IPS-20b (cell line): ENCODE data around the gene TBL1Y.

Experiments
- H3K27ac ChIP-seq: one replicate; pipeline ENCODE4 v1.5.1; 2013; ENCODE audit warnings: low read length
- H3K27me3 ChIP-seq: 2 replicates; pipeline ENCODE4 v1.6.1; 2013; ENCODE audit warnings: mild to moderate bottlenecking, low read length, inconsistent platforms; ENCODE audit not compliant: insufficient read depth
- H3K36me3 ChIP-seq: 2 replicates; pipeline ENCODE4 v1.6.1; 2013; ENCODE audit warnings: low read depth, mild to moderate bottlenecking, inconsistent platforms, low read length, moderate library complexity; ENCODE audit not compliant: insufficient read depth
- H3K4me1 ChIP-seq: 2 replicates; pipeline ENCODE4 v1.6.1; 2013; ENCODE audit warnings: mild to moderate bottlenecking, control low read depth, inconsistent platforms, low read length, moderate library complexity; ENCODE audit not compliant: insufficient read depth
- H3K4me3 ChIP-seq: 2 replicates; pipeline ENCODE4 v1.5.1; 2013; ENCODE audit warnings: mild to moderate bottlenecking, low read length, inconsistent platforms
- H3K9ac ChIP-seq: 2 replicates; pipeline ENCODE4 v1.6.1; 2013; ENCODE audit warnings: low read depth, mild to moderate bottlenecking, inconsistent platforms, low read length, moderate library complexity
- H3K9me3 ChIP-seq: 2 replicates; pipeline ENCODE4 v1.6.1; 2013; ENCODE audit warnings: mild to moderate bottlenecking, low read depth, low read length, inconsistent platforms; ENCODE audit not compliant: insufficient read depth

Gene TBL1Y

DNA sequence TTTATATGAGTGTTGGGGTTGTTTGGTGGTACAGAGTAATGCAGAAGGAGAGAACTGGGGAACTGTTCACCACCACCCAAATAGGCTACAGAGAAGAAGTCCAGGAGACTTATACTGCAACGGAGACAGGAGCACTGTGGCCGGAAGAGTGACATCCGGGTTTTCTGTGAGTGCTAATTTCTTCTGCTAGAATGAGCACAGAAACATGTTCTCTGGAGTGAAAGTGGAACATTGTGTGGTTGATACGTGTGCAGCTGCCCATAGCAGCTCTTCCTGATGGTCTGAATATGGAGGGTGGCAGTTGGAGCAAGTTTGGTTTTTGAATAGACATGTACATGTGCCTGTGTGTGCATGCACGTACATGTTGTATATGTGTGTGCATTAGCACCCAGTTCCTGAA is 67.3 kb downstream of the TBL1Y start:
- no peak overlapping the region for H3K9ac ChIP-seq

DNA sequence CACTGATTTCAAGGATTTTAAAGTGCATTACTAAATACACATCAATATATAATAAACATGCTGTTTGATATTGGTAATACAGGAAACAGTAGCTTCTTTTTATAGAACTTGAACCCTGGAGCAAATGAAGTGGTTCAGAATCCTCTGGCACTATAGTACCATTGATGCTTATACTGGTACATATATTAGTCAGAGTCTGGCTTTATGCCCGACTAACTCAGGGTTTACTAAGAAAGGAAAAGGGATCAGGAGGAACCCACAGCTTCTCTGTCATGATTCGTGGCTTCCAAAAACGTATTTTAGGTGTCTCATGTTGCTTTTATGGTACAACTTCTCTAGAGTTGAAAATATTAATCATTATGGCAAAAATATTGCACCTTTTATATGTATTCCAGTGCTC is 72.7 kb downstream of the TBL1Y start:
- H3K27ac ChIP-seq = no peak overlapping the region
- no peaks in the 10 kb centered on the region for H3K4me1 ChIP-seq
- no peaks in the 10 kb centered on the region for H3K36me3 ChIP-seq
- no peaks in the 10 kb centered on the region for H3K9me3 ChIP-seq
- no peaks in the 10 kb centered on the region for H3K27me3 ChIP-seq
- H3K9ac ChIP-seq = no peak overlapping the region
- no peak overlapping the region for H3K4me3 ChIP-seq

More for the DNA sequence above, 67.3 kb downstream of the TBL1Y start:
- Histone ChIP-seq H3K27me3 (no peaks in the 10 kb centered on the region), H3K36me3 (no peaks in the 10 kb centered on the region), H3K4me3 (no peak overlapping the region), H3K4me1 (no peaks in the 10 kb centered on the region), H3K9me3 (no peaks in the 10 kb centered on the region), H3K27ac (no peak overlapping the region)

DNA sequence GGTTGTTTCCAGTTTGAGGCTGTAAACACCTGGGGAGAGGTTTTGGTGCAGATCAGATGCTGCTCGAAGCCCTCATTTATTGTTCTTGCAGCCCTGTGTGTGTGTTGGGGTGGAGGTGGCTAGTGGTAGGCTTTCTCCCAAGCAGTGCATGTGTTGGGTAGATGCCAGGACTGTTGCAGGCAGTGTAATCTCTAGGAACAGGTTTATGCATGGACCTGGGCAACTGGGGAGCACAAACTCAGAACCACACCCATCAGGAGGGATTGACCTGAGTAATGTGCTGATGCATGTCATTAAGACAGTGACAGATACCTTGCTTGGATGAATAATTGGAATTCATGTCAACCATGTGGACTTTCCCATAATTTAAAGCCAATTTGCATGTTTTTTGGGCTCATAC is 77.3 kb downstream of the TBL1Y start:
- Histone ChIP-seq H3K4me1 (no peaks in the 10 kb centered on the region), H3K27me3 (no peaks in the 10 kb centered on the region), H3K27ac (no peak overlapping the region), H3K9me3 (no peaks in the 10 kb centered on the region), H3K9ac (no peak overlapping the region), H3K36me3 (no peaks in the 10 kb centered on the region), H3K4me3 (no peak overlapping the region)

GRCh38 chrY:6989886-6990620 is 79.6 kb downstream of the TBL1Y start:
- Histone ChIP-seq H3K27me3 (no peaks in the 10 kb centered on the region), H3K4me3 (no peak overlapping the region), H3K27ac (no peak overlapping the region), H3K36me3 (no peaks in the 10 kb centered on the region), H3K9me3 (no peaks in the 10 kb centered on the region), H3K9ac (no peak overlapping the region), H3K4me1 (no peaks in the 10 kb centered on the region)

- no peaks in the 10 kb centered on the region for H3K9me3 ChIP-seq
- no peaks in the 10 kb centered on the region for H3K4me1 ChIP-seq
- no peak overlapping the region for H3K27ac ChIP-seq
- H3K9ac ChIP-seq = no peak overlapping the region
- no peak overlapping the region for H3K4me3 ChIP-seq
- no peaks in the 10 kb centered on the region for H3K36me3 ChIP-seq
- no peaks in the 10 kb centered on the region for H3K27me3 ChIP-seq
These were observed 81.5 kb downstream of the TBL1Y start for GRCh38 chrY:6992041-6992440.

GRCh38 chrY:6995987-6996386 is 85.5 kb downstream of the TBL1Y start:
- Histone ChIP-seq H3K4me1 (no peaks in the 10 kb centered on the region), H3K9me3 (no peaks in the 10 kb centered on the region), H3K27ac (no peak overlapping the region), H3K4me3 (no peak overlapping the region), H3K27me3 (no peaks in the 10 kb centered on the region), H3K36me3 (no peaks in the 10 kb centered on the region), H3K9ac (no peak overlapping the region)

DNA sequence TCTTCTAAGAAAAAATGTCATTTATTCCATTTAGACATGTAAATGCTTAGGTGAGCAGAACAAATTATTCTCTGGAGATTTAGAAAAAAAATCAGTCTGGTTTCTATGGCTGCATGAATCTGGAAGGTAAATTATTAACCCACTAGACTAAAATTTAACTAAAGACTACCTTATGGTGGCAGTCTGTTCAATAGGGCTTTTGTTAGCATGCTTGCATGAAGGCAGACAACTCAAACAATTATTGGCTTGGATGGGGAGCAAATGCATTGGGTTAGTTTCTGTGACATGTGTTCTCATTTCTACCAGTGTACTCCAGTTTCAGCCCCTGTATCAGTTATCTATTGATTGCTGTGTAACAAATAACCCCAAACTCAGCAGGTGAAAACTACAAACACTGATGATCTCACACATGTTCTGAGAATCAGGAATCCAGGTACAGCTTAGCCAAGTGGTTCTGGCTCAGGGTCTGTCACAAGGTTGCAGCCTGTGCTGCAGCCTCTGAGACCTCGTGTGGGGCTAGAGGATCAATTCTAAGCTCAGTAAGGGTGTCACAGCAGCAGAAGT is 87.1 kb downstream of the TBL1Y start:
- Histone ChIP-seq H3K27ac (no peak overlapping the region), H3K9me3 (no peaks in the 10 kb centered on the region), H3K4me3 (no peak overlapping the region), H3K36me3 (no peaks in the 10 kb centered on the region), H3K27me3 (no peaks in the 10 kb centered on the region), H3K4me1 (no peaks in the 10 kb centered on the region), H3K9ac (no peak overlapping the region)

DNA sequence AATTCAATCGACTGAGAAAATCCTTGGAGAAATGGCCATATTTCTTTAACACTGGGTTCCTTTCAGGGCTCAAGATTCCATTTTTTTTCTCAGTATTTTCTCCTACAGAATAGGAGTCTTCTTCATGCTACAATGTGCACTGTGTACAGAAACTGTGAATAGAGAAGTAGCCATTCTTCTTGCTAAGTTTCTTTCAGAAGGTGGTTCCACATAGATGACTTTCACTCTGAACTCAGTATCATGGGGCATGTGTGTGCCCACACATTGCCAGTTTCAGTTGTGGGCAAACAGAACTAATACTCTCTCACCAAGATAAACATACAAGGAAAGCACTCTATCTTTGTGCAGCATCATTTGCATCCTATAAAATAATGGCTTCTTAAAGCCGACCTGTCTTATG is 89.4 kb downstream of the TBL1Y start:
- H3K27ac ChIP-seq = no peak overlapping the region
- H3K9ac ChIP-seq = no peak overlapping the region
- no peaks in the 10 kb centered on the region for H3K27me3 ChIP-seq
- H3K36me3 ChIP-seq = no peaks in the 10 kb centered on the region
- no peaks in the 10 kb centered on the region for H3K9me3 ChIP-seq
- no peaks in the 10 kb centered on the region for H3K4me1 ChIP-seq
- no peak overlapping the region for H3K4me3 ChIP-seq

GRCh38 chrY:7002581-7002980 is 92.1 kb downstream of the TBL1Y start:
- H3K36me3 ChIP-seq = no peaks in the 10 kb centered on the region
- H3K9me3 ChIP-seq = no peaks in the 10 kb centered on the region
- H3K27ac ChIP-seq = no peak overlapping the region
- no peak overlapping the region for H3K4me3 ChIP-seq
- no peaks in the 10 kb centered on the region for H3K4me1 ChIP-seq
- no peak overlapping the region for H3K9ac ChIP-seq
- H3K27me3 ChIP-seq = no peaks in the 10 kb centered on the region

DNA sequence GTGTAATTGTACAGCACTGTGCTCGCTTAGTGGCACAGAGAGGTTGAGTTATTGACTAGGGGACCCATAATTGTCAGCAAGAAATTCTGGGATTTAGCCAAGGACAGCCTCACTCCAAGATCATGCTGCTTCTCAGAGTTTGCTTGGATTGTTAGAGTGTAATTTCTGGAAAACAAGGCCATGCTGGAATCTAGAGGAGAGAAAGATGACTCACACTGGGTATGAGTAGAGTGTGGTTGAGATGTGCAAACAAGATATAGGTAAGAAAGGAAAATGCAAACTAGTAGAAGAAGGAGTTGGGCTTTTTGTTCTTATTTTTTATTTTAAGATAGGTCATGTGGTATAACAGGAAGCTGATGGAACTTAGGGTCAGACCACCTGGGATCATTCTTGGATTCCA is 97.4 kb downstream of the TBL1Y start:
- Histone ChIP-seq H3K27me3 (no peaks in the 10 kb centered on the region), H3K27ac (no peak overlapping the region), H3K9me3 (no peaks in the 10 kb centered on the region), H3K4me1 (peaks cover 9% of the 10 kb centered on the region), H3K9ac (no peak overlapping the region), H3K4me3 (no peak overlapping the region), H3K36me3 (no peaks in the 10 kb centered on the region)

DNA sequence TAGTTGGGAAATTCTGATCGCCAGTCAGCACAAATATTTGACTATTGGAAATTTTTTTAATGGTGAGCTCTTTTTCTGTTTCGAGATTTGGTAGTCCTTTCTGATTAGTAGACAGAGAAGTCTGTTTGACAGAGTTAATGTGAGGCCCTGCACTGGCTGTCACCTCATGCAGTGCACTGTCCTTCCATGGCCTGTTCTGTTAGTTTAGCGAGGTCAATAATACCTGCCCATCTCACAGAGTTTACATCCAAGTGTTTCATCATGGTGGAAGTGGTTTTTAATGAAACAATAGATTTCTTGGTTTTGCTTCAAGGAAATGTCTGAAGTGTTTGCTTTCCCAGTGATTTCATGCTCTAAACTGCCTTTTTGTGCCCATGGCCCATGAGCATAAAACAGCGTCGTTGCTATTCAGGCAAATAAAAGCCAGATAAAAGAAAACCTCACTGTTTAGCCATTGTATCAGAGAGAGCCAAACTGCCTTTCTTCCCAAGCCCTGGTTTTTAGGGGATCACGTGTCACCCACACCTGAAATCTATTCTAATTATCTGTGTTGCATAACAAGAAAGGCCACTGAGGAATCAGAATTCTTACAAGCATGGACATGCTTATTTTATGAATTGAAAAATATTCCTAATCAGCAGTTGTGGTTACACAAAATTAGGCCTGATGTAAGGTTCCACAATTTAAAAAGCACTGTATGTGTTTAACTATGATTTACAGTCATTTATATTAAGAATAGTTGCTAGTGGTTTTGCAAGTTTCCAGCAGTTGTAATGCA is 98.3 kb downstream of the TBL1Y start:
- H3K4me1 ChIP-seq = peaks cover 9% of the 10 kb centered on the region
- H3K4me3 ChIP-seq = no peak overlapping the region

DNA sequence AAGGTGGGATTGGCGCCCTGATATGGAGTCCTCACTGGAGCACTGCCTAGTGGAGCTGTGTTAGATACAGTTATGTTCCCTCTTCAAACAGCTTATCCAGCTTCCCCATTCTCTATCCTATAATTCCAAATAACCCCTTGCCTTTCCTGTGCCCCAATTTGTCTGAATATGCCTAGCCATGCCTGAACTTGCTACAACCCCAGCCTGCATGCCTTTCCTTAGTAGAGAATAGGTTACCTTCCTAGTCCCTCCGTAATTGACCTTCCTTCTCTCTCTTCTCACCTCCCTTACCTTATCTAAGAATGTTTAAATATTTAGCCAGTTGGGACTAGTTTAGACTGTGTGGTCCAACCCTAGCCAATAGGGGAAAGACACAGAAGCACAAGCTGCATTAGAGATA is 102.6 kb downstream of the TBL1Y start:
- Histone ChIP-seq H3K27me3 (no peaks in the 10 kb centered on the region), H3K4me1 (peaks cover 9% of the 10 kb centered on the region), H3K4me3 (no peak overlapping the region), H3K9me3 (no peaks in the 10 kb centered on the region), H3K27ac (no peak overlapping the region), H3K9ac (no peak overlapping the region), H3K36me3 (no peaks in the 10 kb centered on the region)

More for the DNA sequence above, 98.3 kb downstream of the TBL1Y start:
- Histone ChIP-seq H3K9ac (no peak overlapping the region), H3K36me3 (no peaks in the 10 kb centered on the region), H3K27ac (no peak overlapping the region), H3K9me3 (no peaks in the 10 kb centered on the region), H3K27me3 (no peaks in the 10 kb centered on the region)
